GM18868 (cell line): Measurements from ENCODE around the gene TMEM79.

ENCODE experiments used
- ATAC-seq: cut with Tn5 transposase; IDR thresholded peaks from one replicate; pipeline ENCODE4 v1.9.1; 2021; ENCODE audit warnings: mild to moderate bottlenecking, moderate library complexity; ENCODE audit not compliant: unreplicated experiment

Gene TMEM79

DNA sequence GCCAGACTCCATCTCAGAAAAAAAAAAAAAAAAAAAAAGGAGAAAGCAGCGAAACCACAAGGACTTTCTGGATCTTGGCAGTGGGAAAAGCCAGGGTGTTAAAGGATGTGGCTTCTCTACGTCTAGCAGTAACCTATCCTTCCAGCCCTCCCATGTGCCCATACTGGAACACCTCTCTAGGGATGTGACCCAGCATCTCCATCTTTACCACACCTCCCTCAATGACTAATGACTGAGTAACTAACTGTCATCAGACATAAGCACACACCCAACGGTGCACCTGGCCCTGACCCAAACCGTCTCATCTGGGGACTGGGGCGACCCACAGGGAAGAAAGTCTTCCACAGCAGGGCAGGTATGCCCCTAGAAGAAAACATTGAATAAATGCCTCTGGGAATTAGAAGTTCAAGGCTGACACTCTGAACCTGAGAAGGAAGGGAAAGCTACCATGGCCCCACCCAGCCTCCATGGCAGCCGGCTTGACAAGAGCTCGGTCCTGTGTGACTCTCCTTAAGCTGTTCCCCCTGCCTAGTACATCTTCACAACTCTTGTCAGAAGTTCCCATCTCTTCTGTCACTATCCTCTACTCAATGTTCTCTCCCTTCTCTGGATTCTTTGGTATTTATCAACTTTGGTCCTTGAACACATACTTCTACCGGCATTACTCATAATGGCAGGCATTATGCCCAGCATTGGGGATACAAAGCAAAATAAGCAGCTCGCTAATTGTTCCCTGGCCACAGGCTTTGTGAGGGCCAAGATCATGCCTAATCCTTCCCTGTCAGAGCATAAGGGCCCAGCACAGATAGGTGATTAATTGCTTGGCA is 21.5 kb upstream of the TMEM79 start:
- ATAC-seq, result no peak

DNA sequence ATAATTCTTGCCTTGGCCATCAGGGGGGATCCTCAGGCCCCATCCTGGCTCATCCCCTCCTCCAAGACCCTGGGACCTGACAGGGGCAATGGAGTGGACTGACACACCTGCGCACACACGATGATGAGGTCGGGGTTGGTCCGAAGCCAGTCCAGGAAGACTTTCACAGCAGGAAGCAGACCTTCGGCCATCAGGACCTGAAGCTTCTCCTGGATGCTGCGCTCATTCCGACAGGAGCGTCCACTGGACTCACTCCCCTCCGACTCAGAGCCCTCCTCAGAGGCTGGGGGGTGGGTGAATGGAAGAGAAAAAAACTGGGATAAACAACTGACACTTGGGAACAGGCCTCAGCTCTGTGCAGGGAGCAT is 20.9 kb upstream of the TMEM79 start:
- no peak for ATAC-seq

GRCh38 chr1:156266051-156266450 is 18.1 kb upstream of the TMEM79 start:
- ATAC-seq, result no peak

- ATAC-seq, result no peak
Observed at GRCh38 chr1:156268336-156268735, 15.8 kb upstream of the TMEM79 start.

- no peak for ATAC-seq
Observed at GRCh38 chr1:156270314-156270713, 13.8 kb upstream of the TMEM79 start.

GRCh38 chr1:156276532-156276931 is 7.6 kb upstream of the TMEM79 start:
- no peak for ATAC-seq

- ATAC-seq, result no peak
Observed at GRCh38 chr1:156276966-156277381, 7.2 kb upstream of the TMEM79 start.

GRCh38 chr1:156279837-156280236 is 4.3 kb upstream of the TMEM79 start:
- no peak for ATAC-seq

DNA sequence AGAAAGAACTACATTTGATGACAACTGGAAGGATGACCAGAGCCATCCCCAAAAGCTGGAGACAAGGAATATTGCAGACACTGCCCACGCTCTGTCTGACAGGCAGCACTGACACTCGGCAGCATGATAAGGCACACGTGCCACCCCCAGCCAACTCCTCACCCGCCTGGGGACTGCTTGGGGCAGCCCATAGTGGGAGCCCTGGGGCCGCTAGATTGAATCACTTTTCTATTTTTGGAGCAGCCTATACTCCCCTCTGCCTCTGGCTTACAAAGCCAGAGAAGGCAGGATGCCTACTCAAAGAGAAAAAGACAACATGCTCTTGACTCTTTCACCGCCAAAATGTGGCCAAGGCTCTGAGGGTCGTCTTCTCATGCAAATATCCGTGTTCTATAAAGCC is 2.8 kb upstream of the TMEM79 start:
- ATAC-seq, result peak; percentile 64

DNA sequence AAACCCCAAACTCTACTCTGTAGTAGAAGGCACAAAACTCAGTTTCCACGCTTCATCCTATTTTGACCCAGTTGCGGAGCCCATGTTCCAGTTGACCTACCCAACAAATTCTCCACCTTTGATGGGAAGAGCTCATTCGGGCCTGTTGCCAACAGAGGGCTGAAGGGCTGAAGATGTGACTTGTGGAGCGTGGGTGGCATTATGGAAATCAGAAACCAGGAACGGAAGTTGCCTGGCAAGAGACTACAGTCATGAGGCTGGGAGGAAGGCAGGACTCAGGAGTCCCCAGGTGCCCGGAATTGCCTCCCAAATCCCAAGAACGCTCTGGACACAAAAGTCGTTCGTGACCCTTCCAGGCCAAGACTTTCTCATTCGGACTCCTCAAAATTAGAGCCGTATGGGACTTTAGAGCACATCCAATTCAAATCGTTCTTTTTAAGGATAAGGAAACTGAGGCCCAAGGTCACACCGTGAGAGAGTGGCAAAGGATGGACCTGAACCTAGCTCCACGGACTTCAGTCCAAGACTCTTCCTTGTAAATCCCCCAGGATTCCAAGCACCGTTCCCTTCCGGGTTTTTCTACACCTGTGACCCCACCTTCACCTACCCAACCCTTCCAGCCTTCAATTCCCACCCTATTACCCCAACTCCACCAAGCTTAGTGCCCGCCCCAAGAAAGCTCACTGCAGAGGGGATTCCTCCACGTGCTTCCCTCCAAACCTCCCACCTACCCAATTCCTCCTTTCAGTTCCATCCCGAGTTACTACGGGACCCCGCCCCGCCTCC is 2.2 kb upstream of the TMEM79 start:
- ATAC-seq, result no peak

DNA sequence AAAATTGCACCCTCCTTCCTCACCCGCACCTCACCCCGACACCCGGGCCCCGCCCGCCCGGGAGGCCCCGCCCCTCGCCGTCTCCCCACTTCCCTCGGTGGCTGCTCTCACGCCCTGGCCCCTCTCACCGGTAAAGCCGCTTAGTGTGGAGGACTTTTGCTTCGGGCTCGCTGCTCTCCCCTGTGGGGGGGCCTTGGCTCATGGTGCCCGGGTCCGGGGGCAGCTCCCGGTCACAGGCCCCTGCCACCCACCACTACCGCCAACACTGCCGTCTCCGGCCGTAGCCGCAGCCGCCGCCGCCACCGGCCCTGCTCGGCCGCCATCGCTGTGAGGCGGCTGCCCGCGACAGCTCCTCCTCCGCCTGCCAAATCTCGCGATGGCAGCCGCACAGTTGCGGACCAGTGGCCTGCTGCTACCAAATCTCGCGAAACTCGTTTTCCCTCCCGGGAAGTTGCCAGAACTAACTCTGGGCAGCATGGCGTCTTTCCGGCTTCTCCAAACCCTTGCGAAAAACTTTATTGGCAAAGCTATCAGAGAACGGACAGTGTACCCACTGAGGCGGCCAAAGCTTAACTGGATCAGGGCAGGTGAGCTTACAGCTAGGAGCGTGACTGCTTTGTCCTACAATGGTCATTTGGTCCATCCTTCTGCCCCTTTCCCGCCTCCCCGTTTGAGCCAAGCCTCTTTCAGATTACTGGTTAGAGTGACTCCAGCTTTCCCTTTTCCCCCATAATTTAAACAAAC is 1.5 kb upstream of the TMEM79 start, which contains the start of gene SMG5:
Gene SMG5 (minus strand): TSS at position 347 of the 744 bp plus-strand sequence. CDS start 145 bp downstream, at position 202.
- ATAC-seq, result peak; percentile 80

DNA sequence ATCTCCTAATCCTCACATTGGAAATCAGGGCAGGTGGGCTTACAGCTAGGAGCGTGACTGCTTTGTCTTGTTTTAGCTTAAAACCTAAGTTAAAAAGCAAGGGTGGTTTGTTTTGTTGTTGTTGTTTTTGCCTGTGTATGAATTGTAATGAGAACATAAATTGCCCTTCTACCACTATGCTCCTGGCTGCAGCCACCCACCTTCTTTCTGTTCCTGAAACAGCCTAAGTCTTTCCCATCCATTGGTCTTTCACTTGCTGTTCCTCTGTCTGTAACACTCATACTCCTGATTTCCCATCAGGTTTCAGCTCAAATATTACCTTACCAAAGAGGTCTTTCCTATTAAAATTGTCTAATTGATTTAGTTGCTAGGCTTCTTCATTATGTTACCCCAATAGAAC is 604 bp upstream of the TMEM79 start:
- ATAC-seq, result no peak

GRCh38 chr1:156284757-156285156 is 632 bp downstream of the TMEM79 start:
- ATAC-seq, result no peak

DNA sequence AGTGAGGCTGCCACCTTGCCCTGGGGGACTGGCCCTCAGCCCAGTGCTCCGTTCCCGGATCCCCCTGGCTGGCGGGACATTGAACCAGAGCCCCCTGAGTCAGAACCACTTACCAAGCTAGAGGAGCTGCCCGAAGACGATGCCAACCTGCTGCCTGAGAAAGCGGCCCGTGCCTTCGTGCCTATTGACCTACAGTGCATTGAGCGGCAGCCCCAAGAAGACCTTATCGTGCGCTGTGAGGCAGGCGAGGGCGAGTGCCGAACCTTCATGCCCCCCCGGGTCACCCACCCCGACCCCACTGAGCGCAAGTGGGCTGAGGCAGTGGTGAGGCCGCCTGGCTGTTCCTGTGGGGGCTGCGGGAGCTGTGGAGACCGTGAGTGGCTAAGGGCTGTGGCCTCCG is 1.3 kb downstream of the TMEM79 start:
- no peak for ATAC-seq

DNA sequence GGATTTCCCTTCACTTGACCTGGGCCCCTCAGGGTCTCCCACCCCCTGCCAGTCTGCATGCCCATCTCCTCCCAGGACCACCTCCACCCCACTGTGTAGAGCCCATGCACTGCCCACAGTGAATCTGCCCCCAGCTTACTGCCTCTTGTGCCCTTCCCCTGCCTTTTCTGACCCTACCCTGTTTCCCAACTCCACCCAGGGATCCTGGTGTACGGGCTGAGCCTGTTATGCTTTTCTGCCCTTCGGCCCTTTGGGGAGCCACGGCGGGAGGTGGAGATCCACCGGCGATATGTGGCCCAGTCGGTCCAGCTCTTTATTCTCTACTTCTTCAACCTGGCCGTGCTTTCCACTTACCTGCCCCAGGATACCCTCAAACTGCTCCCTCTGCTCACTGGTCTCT is 1.9 kb downstream of the TMEM79 start:
- ATAC-seq, result no peak

DNA sequence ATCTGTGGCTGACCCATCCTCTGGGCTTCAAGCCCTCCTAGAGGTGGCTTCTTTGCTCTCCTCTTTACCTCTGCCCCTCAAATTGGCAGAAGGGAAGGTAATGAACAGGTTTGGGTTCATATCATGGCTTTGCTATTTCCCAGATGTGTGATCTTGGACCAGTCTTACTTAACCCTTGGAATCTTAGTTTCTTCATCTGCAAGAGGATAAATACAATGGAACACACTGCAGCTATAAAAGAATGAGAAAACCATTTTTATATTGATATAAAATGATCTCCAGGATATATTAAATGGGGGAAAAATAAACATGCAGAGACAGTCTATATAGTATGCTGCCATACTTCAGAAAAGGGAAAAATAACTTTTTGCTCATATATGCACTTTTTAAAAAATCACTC is 5.7 kb downstream of the TMEM79 start:
- ATAC-seq, result no peak

DNA sequence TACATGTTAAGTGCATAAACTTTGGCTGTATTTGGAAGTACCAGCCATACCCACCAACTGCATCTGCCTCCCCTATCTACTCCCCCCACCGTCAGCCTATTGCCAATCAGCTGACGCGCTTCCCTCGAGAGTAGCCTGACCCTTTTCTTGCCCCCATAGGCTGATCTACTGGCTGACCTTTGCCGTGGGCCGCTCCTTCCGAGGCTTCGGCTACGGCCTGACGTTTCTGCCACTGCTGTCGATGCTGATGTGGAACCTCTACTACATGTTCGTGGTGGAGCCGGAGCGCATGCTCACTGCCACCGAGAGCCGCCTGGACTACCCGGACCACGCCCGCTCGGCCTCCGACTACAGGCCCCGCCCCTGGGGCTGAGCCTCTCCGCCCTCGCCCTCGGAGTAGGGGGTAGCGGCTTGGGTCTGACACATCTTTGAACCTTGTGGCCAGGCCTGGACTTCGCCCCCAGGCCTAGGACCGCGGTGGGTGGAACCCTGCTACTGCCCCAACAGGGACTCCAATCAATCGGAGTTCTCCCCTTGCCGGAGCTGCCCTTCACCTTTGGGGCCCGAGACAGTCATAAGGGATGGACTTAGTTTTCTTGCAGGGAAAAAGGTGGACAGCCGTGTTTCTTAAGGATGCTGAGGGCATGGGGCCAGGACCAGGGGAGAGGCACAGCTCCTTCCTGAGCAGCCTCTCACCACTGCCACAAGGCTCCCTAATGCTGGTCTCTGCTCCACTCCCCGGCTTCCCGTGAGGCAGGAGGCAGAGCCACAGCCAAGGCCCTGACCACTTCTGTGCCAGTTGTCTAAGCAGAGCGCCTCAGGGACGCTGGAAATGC is 7.3 kb downstream of the TMEM79 start:
- peak; percentile 39 for ATAC-seq

- no peak for ATAC-seq
Observed at GRCh38 chr1:156293098-156293434, 8.9 kb downstream of the TMEM79 start.

DNA sequence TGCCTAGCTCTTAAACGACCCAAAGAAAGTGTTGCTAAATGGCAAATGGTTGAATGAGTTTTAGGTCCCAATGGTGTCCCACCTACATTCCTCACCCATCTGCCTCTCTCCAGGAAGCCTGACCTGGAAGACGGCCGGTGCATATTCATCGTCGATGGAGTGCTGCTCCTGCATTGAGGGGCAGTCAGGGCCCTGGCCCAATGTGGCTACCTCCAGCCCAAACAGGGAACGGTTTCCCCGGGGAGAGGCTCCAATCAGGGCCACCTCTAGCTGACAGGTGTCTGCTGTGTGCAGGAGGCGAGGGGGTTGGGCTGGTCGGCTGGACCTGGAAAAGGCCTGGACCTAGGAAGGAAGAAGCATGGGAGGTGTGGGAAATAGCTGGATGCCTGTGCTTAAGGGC is 9.8 kb downstream of the TMEM79 start:
- ATAC-seq, result no peak

- no peak for ATAC-seq
Observed at GRCh38 chr1:156295391-156295947, 11.3 kb downstream of the TMEM79 start, which contains the start of gene GLMP. GLMP (minus strand) TSS chr1:156295679; CDS start chr1:156295645, 34 bp downstream.
